Measurements from ENCODE around the gene LGR5. TPM values are rescaled to one million over a fixed set of nuclear protein-coding genes. Genes with fewer than 3 reads are reported as not detected.

The LGR5 gene
- total RNA-seq, 1 experiment from 2014 or later: not detected

- DNase-seq: no peak
- Histone ChIP-seq H3K4me3 (no peak overlapping the region), H3K27me3 (no peaks in the 10 kb centered on the region), H3K36me3 (no peaks in the 10 kb centered on the region), H3K9me3 (no peaks in the 10 kb centered on the region; the same call in 1 of the 2 replicates)
Measured at GRCh38 chr12:71426300-71427047, 13.1 kb upstream of the LGR5 start.

DNA sequence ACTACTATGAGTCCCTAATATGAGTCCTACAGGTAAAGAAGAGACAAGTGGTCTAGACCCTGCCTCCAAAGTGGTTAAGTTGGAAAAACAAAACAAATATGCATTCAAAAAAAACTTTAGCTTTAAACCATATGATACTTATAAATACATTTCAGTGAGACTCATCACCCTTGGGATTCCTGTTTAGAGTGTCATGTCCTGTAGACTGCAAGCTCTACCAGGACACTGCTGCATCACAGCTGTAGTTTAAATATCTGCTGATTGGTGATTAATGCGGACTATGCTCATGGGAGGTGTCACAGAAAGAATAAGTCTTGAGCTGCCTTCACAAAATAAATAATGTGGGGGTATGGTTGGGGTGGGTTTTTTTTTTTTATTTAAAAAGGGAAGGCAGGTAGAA lies 8.8 kb upstream of the LGR5 start:
- Histone ChIP-seq H3K36me3 (no peaks in the 10 kb centered on the region), H3K27me3 (no peaks in the 10 kb centered on the region), H3K4me3 (no peak overlapping the region), H3K9me3 (peaks cover 2% of the 10 kb centered on the region; the same call in 1 of the 2 replicates)
- DNase-seq: no peak

GRCh38 chr12:71431991-71432390 lies 7.6 kb upstream of the LGR5 start:
- Histone ChIP-seq H3K36me3 (no peaks in the 10 kb centered on the region), H3K27me3 (no peaks in the 10 kb centered on the region), H3K4me3 (no peak overlapping the region), H3K9me3 (peaks cover 3% of the 10 kb centered on the region; the same call in 1 of the 2 replicates)
- DNase-seq: no peak

GRCh38 chr12:71432936-71433335 lies 6.7 kb upstream of the LGR5 start:
- H3K4me3 ChIP-seq: no peak overlapping the region
- no peak for DNase-seq
- H3K27me3 ChIP-seq: no peaks in the 10 kb centered on the region
- peaks cover 4% of the 10 kb centered on the region; the same call in 1 of the 2 replicates for H3K9me3 ChIP-seq
- H3K36me3 ChIP-seq: no peaks in the 10 kb centered on the region

- H3K4me3 ChIP-seq: no peak overlapping the region
- no peaks in the 10 kb centered on the region for H3K36me3 ChIP-seq
- DNase-seq: no peak
- peaks cover 29% of the 10 kb centered on the region for H3K27me3 ChIP-seq
- peaks cover 4% of the 10 kb centered on the region; the same call in 1 of the 2 replicates for H3K9me3 ChIP-seq
Measured at GRCh38 chr12:71436696-71437095, 2.9 kb upstream of the LGR5 start.

DNA sequence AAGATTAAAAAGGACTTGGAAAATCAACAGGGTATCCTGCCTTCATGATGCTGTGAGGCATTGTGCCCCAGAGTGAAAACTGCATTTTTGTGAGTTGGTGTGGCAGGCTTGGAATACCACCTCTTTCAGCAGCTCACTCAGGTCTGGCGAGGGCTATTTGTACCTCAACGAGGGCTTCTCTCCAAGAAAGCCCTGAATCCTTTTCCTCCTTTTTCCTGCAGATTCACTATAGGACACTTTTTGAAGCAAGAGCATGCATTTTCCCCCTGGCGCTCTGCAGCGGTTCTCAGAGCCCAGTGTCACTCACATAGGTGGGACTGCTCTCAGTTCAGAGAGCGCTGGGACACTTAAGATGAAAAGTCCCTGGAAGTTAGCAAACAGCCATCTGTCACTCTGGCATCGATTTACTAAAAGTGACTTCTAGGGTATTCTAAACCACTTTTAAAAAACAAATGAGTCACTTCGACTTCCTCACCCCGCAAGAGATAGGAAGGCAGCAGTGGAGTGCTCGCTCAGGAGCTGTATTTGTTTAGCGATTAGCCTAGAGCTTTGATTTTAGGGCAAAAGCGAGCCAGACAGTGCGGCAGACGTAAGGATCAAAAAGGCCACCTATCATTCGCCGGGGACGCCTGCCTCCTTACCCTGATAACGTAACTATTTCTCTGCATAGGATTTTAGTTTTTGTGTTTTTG lies 782 bp upstream of the LGR5 start:
- H3K9me3 ChIP-seq: peaks cover 4% of the 10 kb centered on the region; the same call in 1 of the 2 replicates
- no peak for DNase-seq
- peak overlapping the region; percentile 44 for H3K4me3 ChIP-seq
- H3K27me3 ChIP-seq: peaks cover 32% of the 10 kb centered on the region
- no peaks in the 10 kb centered on the region for H3K36me3 ChIP-seq

- no peak for DNase-seq
- peaks cover 4% of the 10 kb centered on the region; the same call in 1 of the 2 replicates for H3K9me3 ChIP-seq
- peaks cover 32% of the 10 kb centered on the region for H3K27me3 ChIP-seq
- H3K4me3 ChIP-seq: peak overlapping the region; percentile 44
- no peaks in the 10 kb centered on the region for H3K36me3 ChIP-seq
Measured at GRCh38 chr12:71439362-71439612, 311 bp upstream of the LGR5 start.

- H3K4me3 ChIP-seq: peak overlapping the region; percentile 44
- no peaks in the 10 kb centered on the region for H3K36me3 ChIP-seq
- peaks cover 2% of the 10 kb centered on the region; the same call in 1 of the 2 replicates for H3K9me3 ChIP-seq
- DNase-seq: no peak
- H3K27me3 ChIP-seq: peaks cover 32% of the 10 kb centered on the region
Measured at GRCh38 chr12:71440345-71440762, 756 bp downstream of the LGR5 start.

DNA sequence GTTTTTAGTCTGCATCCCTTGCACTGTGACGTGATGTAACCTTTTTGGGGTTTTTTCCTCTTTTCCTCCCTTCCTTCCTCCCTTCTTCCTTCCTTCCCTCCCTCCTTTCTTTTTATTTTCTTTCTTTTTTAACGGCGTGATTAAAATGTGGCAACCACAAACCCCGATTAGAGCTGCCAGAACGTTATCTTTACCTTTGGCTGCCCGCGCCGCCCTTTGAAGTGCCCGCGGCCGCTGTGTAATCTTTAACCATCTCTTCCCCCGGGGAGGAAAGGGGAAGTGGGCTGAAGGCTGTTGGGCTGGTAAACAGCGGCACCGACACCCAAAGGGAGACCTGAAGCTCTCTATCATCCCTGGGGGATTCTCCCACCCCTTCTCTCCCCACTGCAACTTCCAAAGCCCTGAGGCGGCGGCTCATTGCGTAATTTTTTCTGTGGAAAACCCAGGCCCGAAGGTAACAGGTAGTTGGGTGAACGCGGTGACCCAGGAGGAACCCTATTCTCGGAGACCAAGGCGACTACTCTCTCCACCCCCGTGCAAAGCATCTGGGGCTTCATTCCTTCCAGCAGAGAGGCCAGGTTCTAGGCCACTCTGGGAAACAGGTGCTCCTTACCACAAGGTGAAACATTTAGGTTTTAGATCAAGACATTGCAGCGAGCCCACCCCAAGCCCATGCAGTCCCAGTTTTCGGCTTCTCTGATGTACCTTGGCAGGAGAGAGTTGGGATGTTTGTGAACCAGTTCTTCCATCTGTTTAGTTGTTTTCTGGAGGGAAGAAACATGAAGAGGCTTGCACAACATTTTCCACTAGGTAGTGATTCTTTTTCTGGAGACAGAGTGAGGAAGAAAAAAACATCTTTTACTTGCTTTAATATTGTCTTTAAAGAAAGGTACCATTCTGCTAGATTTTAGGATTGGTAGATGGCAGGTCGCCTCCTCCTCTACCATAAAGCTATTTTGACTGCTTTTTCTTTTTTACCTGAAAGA lies 1.5 kb downstream of the LGR5 start:
- no peak for DNase-seq
- Histone ChIP-seq H3K27me3 (peaks cover 32% of the 10 kb centered on the region), H3K36me3 (no peaks in the 10 kb centered on the region), H3K4me3 (peak overlapping the region; percentile 44), H3K9me3 (0 out of 2 replicates have a peak, but pooled peaks cover 2% of the 10 kb centered on the region)

GRCh38 chr12:71441836-71442566 lies 2.4 kb downstream of the LGR5 start:
- Histone ChIP-seq H3K27me3 (peaks cover 32% of the 10 kb centered on the region), H3K4me3 (no peak overlapping the region), H3K36me3 (no peaks in the 10 kb centered on the region), H3K9me3 (0 out of 2 replicates have a peak, but pooled peaks cover under 1% of the 10 kb centered on the region)
- no peak for DNase-seq

GRCh38 chr12:71442567-71442931 lies 3.0 kb downstream of the LGR5 start:
- Histone ChIP-seq H3K27me3 (peaks cover 32% of the 10 kb centered on the region), H3K4me3 (no peak overlapping the region), H3K36me3 (no peaks in the 10 kb centered on the region), H3K9me3 (no peaks in the 10 kb centered on the region)
- DNase-seq: no peak

- H3K27me3 ChIP-seq: peaks cover 18% of the 10 kb centered on the region
Measured at GRCh38 chr12:71445071-71445470, 5.5 kb downstream of the LGR5 start.

GRCh38 chr12:71447691-71448132 lies 8.1 kb downstream of the LGR5 start:
- peak; percentile 35 for DNase-seq
- no peaks in the 10 kb centered on the region for H3K36me3 ChIP-seq
- no peaks in the 10 kb centered on the region for H3K9me3 ChIP-seq
- H3K27me3 ChIP-seq: no peaks in the 10 kb centered on the region
- no peak overlapping the region for H3K4me3 ChIP-seq

More at GRCh38 chr12:71445071-71445470, 5.5 kb downstream of the LGR5 start:
- Histone ChIP-seq H3K4me3 (no peak overlapping the region), H3K9me3 (no peaks in the 10 kb centered on the region), H3K36me3 (no peaks in the 10 kb centered on the region)
- no peak for DNase-seq

- DNase-seq: no peak
- Histone ChIP-seq H3K27me3 (no peaks in the 10 kb centered on the region), H3K4me3 (no peak overlapping the region), H3K9me3 (no peaks in the 10 kb centered on the region), H3K36me3 (no peaks in the 10 kb centered on the region)
Measured at GRCh38 chr12:71448150-71448581, 8.6 kb downstream of the LGR5 start.

- no peaks in the 10 kb centered on the region for H3K27me3 ChIP-seq
- DNase-seq: no peak
- H3K36me3 ChIP-seq: no peaks in the 10 kb centered on the region
- no peak overlapping the region for H3K4me3 ChIP-seq
- no peaks in the 10 kb centered on the region for H3K9me3 ChIP-seq
Measured at GRCh38 chr12:71449373-71450070, 9.9 kb downstream of the LGR5 start.

- Histone ChIP-seq H3K27me3 (no peaks in the 10 kb centered on the region), H3K36me3 (no peaks in the 10 kb centered on the region), H3K9me3 (no peaks in the 10 kb centered on the region), H3K4me3 (no peak overlapping the region)
- no peak for DNase-seq
Measured at GRCh38 chr12:71452006-71452405, 12.4 kb downstream of the LGR5 start.
